IMR-90 (cell line): Measurements from ENCODE around the gene KRTAP2-1. TPM values are rescaled to one million over a fixed set of nuclear protein-coding genes. Genes with fewer than 3 reads are reported as not detected.
A peak's percentile ranks its signal among the peaks of the same experiment; 100 is the strongest.

Experiments used
- ATAC-seq: fragments of 200-7000 bp; cut with Tn5 transposase; 2 replicates; pipeline ENCODE4 v1.9.1; 2020; ENCODE audit warnings: low read depth, mild to moderate bottlenecking, moderate library complexity
- BruUV-seq: library from RNA; stranded (reverse); fragments of 400-500 nt; replicated peaks from 2 replicates; lab custom pipeline; 2021; lab: Mats Ljungman, UMichigan
- CTCF ChIA-PET: fragments of 300-600 bp; formaldehyde crosslinking; extraction: SDS; loops from one replicate; lab custom pipeline; 2021; ENCODE audit warnings: antibody characterized with exemption; lab: Yijun Ruan, JAX
- POLR2A ChIA-PET: fragments of 300-600 bp; sonication (Branson Sonifier 250); formaldehyde crosslinking; loops from one replicate; lab custom pipeline; 2022; ENCODE audit warnings: antibody characterized with exemption; ENCODE audit not compliant: unreplicated experiment; lab: Charles Lee
- DNase-seq: peaks from one replicate; pipeline ENCODE4 v3.0.0; 2013
- H2AFZ ChIP-seq: replicated peaks from 2 replicates; pipeline ENCODE3; 2013; ENCODE audit warnings: low read length, mild to moderate bottlenecking; ENCODE audit not compliant: poor library complexity
- H2AK5ac ChIP-seq: 2 replicates; pipeline ENCODE4 v1.6.1; 2013; ENCODE audit warnings: low read depth, low read length, inconsistent platforms
- H2AK9ac ChIP-seq: replicated peaks from 2 replicates; pipeline ENCODE3; 2013; ENCODE audit warnings: mild to moderate bottlenecking, low read depth, low read length, moderate library complexity; ENCODE audit not compliant: poor library complexity
- H2BK120ac ChIP-seq: 2 replicates; pipeline ENCODE4 v1.6.1; 2013; ENCODE audit warnings: low read depth, low read length, inconsistent platforms
- H2BK15ac ChIP-seq: 3 replicates; pipeline ENCODE4 v1.6.1; 2013; ENCODE audit warnings: low read depth, low read length, inconsistent platforms
- H2BK20ac ChIP-seq: 2 replicates; pipeline ENCODE4 v1.6.1; 2013; ENCODE audit warnings: low read depth, mild to moderate bottlenecking, inconsistent platforms, low read length, moderate library complexity
- H2BK5ac ChIP-seq: 2 replicates; pipeline ENCODE4 v1.6.1; 2013; ENCODE audit warnings: mild to moderate bottlenecking, low read depth, low read length, inconsistent platforms; ENCODE audit not compliant: poor library complexity, severe bottlenecking
- H3K14ac ChIP-seq: replicated peaks from 2 replicates; pipeline ENCODE4 v1.6.1; 2013; ENCODE audit warnings: low read depth, low read length, inconsistent platforms
- H3K18ac ChIP-seq: 2 replicates; pipeline ENCODE4 v1.6.1; 2013; ENCODE audit warnings: low read depth, low read length, control low read depth
- H3K23ac ChIP-seq: 2 replicates; pipeline ENCODE4 v1.6.1; 2013; ENCODE audit warnings: low read depth, low read length, inconsistent platforms
- H3K27ac ChIP-seq: 2 replicates; pipeline ENCODE4 v1.5.1; 2013; ENCODE audit warnings: mild to moderate bottlenecking, control low read depth, low read length; ENCODE audit not compliant: insufficient read depth
- H3K27me3 ChIP-seq: 2 replicates; pipeline ENCODE4 v1.6.1; 2013; ENCODE audit warnings: low read length; ENCODE audit not compliant: control insufficient read depth, insufficient read depth
- H3K36me3 ChIP-seq: 2 replicates; pipeline ENCODE4 v1.6.1; 2013; ENCODE audit warnings: low read length, mixed read lengths; ENCODE audit not compliant: control insufficient read depth, insufficient read depth
- H3K4ac ChIP-seq: 2 replicates; pipeline ENCODE4 v1.6.1; 2013; ENCODE audit warnings: low read depth, low read length, inconsistent platforms
- H3K4me1 ChIP-seq: 2 replicates; pipeline ENCODE4 v1.6.1; 2013; ENCODE audit warnings: low read length, mixed read lengths; ENCODE audit not compliant: control insufficient read depth, insufficient read depth
- H3K4me2 ChIP-seq: 2 replicates; pipeline ENCODE4 v1.6.1; 2013; ENCODE audit warnings: low read depth, mild to moderate bottlenecking, control low read depth, low read length, moderate library complexity
- H3K4me3 ChIP-seq: 2 replicates; pipeline ENCODE4 v1.5.1; 2013; ENCODE audit warnings: low read depth, mild to moderate bottlenecking, control low read depth, low read length, moderate library complexity; ENCODE audit not compliant: insufficient read depth
- H3K56ac ChIP-seq: 2 replicates; pipeline ENCODE4 v1.6.1; 2013; ENCODE audit warnings: low read length, inconsistent platforms; ENCODE audit not compliant: insufficient read depth; ENCODE audit errors: extremely low read depth
- H3K79me1 ChIP-seq, 2 experiments: 2 replicates each; pipeline ENCODE4 v1.6.1; 2013; ENCODE audit warnings: low read length in 2 of 2, inconsistent platforms in 1 of 2, low read depth in 1 of 2
- H3K9ac ChIP-seq: 2 replicates; pipeline ENCODE4 v1.6.1; 2013; ENCODE audit warnings: low read depth, low read length, control low read depth
- H3K9me1 ChIP-seq: 2 replicates; pipeline ENCODE4 v1.6.1; 2013; ENCODE audit warnings: low read length, inconsistent platforms; ENCODE audit not compliant: insufficient read depth
- H3K9me3 ChIP-seq: 2 replicates; pipeline ENCODE4 v1.6.1; 2013; ENCODE audit warnings: low read length; ENCODE audit not compliant: control insufficient read depth, insufficient read depth
- H4K20me1 ChIP-seq: 2 replicates; pipeline ENCODE4 v1.6.1; 2013; ENCODE audit warnings: low read length, inconsistent platforms; ENCODE audit not compliant: insufficient read depth
- H4K5ac ChIP-seq: 2 replicates; pipeline ENCODE4 v1.6.1; 2013; ENCODE audit warnings: mild to moderate bottlenecking, low read depth, low read length, control low read depth
- H4K8ac ChIP-seq, 2 experiments: 2 replicates each; pipeline ENCODE4 v1.6.1; 2013; ENCODE audit warnings: low read depth in 2 of 2, low read length in 2 of 2, control low read depth in 1 of 2, inconsistent platforms in 1 of 2
- H4K91ac ChIP-seq: 2 replicates; pipeline ENCODE4 v1.6.1; 2013; ENCODE audit warnings: low read depth, low read length, inconsistent platforms; ENCODE audit not compliant: insufficient read depth
- CEBPB ChIP-seq: IDR thresholded peaks from 2 replicates; pipeline ENCODE4 v1.6.1; 2012; ENCODE audit warnings: low read depth, low read length, improper control_type of control experiment
- CHD1 ChIP-seq: IDR thresholded peaks from 2 replicates; pipeline ENCODE4 v1.6.1; 2012; ENCODE audit warnings: low read depth, low read length, improper control_type of control experiment
- MAZ ChIP-seq: IDR thresholded peaks from 2 replicates; pipeline ENCODE4 v1.6.1; 2012; ENCODE audit warnings: low read depth, mild to moderate bottlenecking, low read length, improper control_type of control experiment, moderate library complexity, borderline replicate concordance
- NFE2L2 ChIP-seq: fragments of 150-350 bp; IDR thresholded peaks from 2 replicates; pipeline ENCODE4 v1.6.1; 2016; ENCODE audit warnings: low read depth, mild to moderate bottlenecking, low read length
- POLR2A ChIP-seq: IDR thresholded peaks from 2 replicates; pipeline ENCODE4 v1.6.1; 2012; ENCODE audit warnings: mild to moderate bottlenecking, low read depth, low read length
- RAD21 ChIP-seq: IDR thresholded peaks from 2 replicates; pipeline ENCODE4 v1.6.1; 2012; ENCODE audit warnings: low read length, improper control_type of control experiment
- dilution Hi-C: fragments of 300-500 bp; cut with HindIII; formaldehyde crosslinking; loops from one replicate; pipeline ENCODE4 v1.14.3; 2018; ENCODE audit warnings: low sequenced_read_pairs; ENCODE audit not compliant: unreplicated experiment
- in situ Hi-C: fragments of 300-500 bp; cut with MboI; formaldehyde crosslinking; loops from 3 replicates; pipeline ENCODE4 v1.14.3; 2019; ENCODE audit warnings: low sequenced_read_pairs, inconsistent platforms, mixed read lengths
- intact Hi-C: fragments of 100-400 bp; cut with micrococcal nuclease; formaldehyde crosslinking; loops from 2 replicates; pipeline ENCODE4 v1.10.0; 2022
- polyA plus RNA-seq, 3 experiments: library from polyadenylated mRNA; depleted of rRNA; stranded (reverse); fragments of >200 nt; gene quantifications; 2 replicates each; pipeline ENCODE4 v1.2.3, GENCODE V29; 2012; ENCODE audit warnings: low replicate concordance in 1 of 3
- total RNA-seq: library from RNA; depleted of rRNA; stranded (reverse); fragments of >200 nt; gene quantifications from 2 replicates; pipeline ENCODE4 v1.2.3, GENCODE V29; 2012
- TF ChIP-seq, protein P1 (sequence below): conservative IDR thresholded peaks from 2 replicates; pipeline ENCODE4 v1.5.1; 2012; ENCODE audit warnings: mild to moderate bottlenecking, low read depth, low read length, improper control_type of control experiment

KRTAP2-1 gene
- total and polyA plus RNA-seq, 2 of the 4 experiments (the other 2 are of a cell fraction), result not detected

DNA sequence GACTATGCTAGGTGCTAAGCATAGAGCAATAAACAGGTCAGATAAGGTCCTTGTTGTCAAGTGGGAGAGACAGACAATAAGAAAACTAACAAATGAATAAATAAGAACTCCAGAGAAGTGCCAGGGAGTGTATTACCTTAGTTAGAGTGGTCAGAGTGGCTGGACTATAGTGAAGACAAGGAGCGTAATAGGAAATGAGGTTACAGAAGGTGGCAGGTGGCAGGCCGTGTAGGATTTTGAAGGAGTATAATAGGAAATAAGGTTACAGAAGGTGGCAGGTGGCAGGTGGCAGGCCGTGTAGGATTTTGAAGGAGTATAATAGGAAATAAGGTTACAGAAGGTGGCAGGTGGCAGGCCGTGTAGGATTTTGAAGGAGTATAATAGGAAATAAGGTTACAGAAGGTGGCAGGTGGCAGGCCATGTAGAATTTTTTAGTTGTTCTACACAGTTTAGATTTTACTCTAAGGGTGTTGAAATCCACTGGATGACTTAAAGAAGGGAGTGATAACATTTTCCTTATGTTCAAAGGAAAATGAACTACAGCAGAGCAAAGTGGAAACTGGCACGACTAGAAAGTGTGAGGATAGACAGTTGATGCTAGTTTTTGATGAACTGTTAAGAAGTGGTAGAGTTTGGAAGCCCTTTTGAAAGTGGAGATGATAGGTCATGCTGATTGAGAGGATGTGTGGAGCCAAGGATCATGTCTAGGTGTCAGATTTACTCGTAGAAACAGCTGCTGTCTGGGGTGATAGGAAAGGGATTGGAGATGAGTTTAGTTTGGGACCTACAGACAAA lies 34.6 kb downstream of the KRTAP2-1 start (continued):
- TF ChIP-seq, protein P1, sequence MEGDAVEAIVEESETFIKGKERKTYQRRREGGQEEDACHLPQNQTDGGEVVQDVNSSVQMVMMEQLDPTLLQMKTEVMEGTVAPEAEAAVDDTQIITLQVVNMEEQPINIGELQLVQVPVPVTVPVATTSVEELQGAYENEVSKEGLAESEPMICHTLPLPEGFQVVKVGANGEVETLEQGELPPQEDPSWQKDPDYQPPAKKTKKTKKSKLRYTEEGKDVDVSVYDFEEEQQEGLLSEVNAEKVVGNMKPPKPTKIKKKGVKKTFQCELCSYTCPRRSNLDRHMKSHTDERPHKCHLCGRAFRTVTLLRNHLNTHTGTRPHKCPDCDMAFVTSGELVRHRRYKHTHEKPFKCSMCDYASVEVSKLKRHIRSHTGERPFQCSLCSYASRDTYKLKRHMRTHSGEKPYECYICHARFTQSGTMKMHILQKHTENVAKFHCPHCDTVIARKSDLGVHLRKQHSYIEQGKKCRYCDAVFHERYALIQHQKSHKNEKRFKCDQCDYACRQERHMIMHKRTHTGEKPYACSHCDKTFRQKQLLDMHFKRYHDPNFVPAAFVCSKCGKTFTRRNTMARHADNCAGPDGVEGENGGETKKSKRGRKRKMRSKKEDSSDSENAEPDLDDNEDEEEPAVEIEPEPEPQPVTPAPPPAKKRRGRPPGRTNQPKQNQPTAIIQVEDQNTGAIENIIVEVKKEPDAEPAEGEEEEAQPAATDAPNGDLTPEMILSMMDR, result no peak

DNA sequence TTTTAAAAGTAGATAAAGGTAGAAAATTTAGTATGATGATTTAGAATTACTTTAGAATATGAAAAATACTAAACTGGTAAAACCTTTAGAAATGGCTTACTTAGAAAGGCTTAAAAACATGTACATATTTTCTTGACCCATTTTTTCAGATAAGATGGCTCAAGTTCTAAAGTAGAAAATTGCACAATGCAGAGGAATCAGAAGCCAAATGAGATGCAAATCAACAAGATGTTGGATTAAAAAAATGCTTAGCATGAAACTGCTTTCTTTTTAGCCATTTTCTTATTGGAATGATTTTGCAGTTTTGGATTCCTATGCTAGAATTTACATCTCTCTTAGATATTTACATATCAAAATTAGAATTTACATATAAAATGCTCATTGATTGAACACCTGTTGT lies 36.7 kb downstream of the KRTAP2-1 start:
- intact Hi-C loops, result no loop called here
- POLR2A ChIA-PET, result no interaction called here
- CTCF ChIA-PET, result no interaction called here

More for the DNA sequence above, 36.7 kb downstream of the KRTAP2-1 start:
- Histone ChIP-seq H3K14ac (no peak overlapping the region), H3K27ac (no peak overlapping the region), H3K56ac (no peak overlapping the region), H2BK20ac (no peak overlapping the region), H3K23ac (no peak overlapping the region), H3K27me3 (no peaks in the 10 kb centered on the region), H4K20me1 (no peaks in the 10 kb centered on the region), H2AFZ (no peak overlapping the region), H3K9ac (no peak overlapping the region), H3K79me1 (no peaks in the 10 kb centered on the region), H2BK5ac (no peak overlapping the region), H3K4me2 (no peak overlapping the region), H3K4me3 (no peak overlapping the region), H2BK15ac (no peak overlapping the region), H3K4ac (no peak overlapping the region), H3K4me1 (peaks cover 1% of the 10 kb centered on the region; the same call in 1 of the 2 replicates), H4K91ac (no peak overlapping the region), H3K9me1 (no peaks in the 10 kb centered on the region; the same call in 1 of the 2 replicates), H3K36me3 (no peaks in the 10 kb centered on the region), H2AK5ac (no peak overlapping the region), H4K8ac (no peak overlapping the region), H3K9me3 (no peaks in the 10 kb centered on the region), H2AK9ac (no peak overlapping the region), H4K5ac (no peak overlapping the region), H2BK120ac (no peak overlapping the region), H3K18ac (no peak overlapping the region)
- no peak for ATAC-seq
- no peak for TF ChIP-seq POLR2A
- TF ChIP-seq CHD1, result no peak
- no peak for TF ChIP-seq RAD21
- no peak for TF ChIP-seq MAZ
- peak; percentile 29; the same call in 1 of the 2 replicates for TF ChIP-seq CEBPB
- TF ChIP-seq NFE2L2, result no peak
- DNase-seq, result no peak
- BruUV-seq, result no TSS peak
- dilution Hi-C loops (no loop called here), in situ Hi-C loops (no loop called here)
